Measurements from ENCODE around the gene PGBD1. TPM values are rescaled to one million over a fixed set of nuclear protein-coding genes. Genes with fewer than 3 reads are reported as not detected.

PGBD1 gene
- total and polyA plus RNA-seq, 2 of the 8 experiments (the other 6 are each of a cell fraction or from before 2014, with no cell fraction given), result 2.5 to 9.2 TPM

DNA sequence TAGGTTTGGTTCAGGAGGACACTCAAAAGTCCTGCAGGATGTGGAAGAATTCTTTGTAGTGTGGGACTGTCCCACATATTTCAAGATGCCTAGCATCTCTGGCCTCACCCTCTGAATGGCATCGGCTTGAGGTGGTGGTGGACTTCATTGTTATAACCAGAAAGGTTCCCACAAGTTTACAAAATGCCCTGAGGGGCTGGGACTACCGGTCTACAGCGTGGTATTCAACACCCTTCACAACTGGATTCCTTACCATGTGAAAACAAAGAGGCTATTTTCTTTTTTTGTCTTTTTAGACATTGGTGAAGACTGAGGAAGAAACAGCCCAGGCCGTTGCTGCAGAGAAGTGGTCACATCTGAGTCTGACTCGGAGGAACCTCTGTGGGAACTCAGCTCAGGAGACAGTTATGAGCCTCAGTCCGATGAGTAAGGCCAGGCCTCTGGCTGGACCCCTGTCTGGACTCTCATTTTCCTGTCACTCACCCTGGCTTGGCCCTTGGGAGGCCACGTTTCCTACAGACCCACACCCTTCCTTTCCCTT lies 15.2 kb downstream of the PGBD1 start (continued):
- no peak for TF ChIP-seq SAP30 (IDR thresholded peaks at IDR 0.05; ENCODE audit: insufficient read depth, insufficient replicate concordance, low read length)

All from H1 (cell line).